GM10266 (cell line): ENCODE measurements around the gene SQOR.

ENCODE experiments used
- DNase-seq: peaks from one replicate; pipeline ENCODE4 v3.0.0; 2012; ENCODE audit errors: extremely low spot score
- TF ChIP-seq, protein P1 (sequence below): IDR thresholded peaks from 2 replicates; pipeline ENCODE4 v1.5.1; 2012; ENCODE audit warnings: mild to moderate bottlenecking, low read depth; ENCODE audit not compliant: control insufficient read depth, insufficient read depth; ENCODE audit errors: missing control alignments

The SQOR gene

DNA sequence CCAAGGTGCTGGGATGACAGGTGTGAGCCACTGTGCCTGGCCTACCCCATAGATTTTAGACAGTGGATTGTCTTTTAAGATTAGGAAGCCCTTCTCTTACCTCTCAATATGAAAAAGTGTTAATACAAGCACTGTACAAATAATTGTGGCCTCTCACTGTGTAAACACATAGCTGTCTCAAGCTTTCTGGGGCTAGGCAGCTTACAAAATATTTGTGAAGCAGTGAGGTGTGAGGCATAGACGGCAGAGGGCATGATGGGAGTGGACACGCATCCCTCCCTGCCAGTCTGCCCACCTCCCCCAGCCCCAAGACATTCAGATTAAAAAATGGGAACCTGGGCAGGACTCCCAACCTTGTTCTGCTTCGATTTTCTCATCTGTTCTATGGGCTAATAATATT is 34.6 kb downstream of the SQOR start:
- no peak for DNase-seq
- TF ChIP-seq, protein P1, sequence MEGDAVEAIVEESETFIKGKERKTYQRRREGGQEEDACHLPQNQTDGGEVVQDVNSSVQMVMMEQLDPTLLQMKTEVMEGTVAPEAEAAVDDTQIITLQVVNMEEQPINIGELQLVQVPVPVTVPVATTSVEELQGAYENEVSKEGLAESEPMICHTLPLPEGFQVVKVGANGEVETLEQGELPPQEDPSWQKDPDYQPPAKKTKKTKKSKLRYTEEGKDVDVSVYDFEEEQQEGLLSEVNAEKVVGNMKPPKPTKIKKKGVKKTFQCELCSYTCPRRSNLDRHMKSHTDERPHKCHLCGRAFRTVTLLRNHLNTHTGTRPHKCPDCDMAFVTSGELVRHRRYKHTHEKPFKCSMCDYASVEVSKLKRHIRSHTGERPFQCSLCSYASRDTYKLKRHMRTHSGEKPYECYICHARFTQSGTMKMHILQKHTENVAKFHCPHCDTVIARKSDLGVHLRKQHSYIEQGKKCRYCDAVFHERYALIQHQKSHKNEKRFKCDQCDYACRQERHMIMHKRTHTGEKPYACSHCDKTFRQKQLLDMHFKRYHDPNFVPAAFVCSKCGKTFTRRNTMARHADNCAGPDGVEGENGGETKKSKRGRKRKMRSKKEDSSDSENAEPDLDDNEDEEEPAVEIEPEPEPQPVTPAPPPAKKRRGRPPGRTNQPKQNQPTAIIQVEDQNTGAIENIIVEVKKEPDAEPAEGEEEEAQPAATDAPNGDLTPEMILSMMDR, result no peak

DNA sequence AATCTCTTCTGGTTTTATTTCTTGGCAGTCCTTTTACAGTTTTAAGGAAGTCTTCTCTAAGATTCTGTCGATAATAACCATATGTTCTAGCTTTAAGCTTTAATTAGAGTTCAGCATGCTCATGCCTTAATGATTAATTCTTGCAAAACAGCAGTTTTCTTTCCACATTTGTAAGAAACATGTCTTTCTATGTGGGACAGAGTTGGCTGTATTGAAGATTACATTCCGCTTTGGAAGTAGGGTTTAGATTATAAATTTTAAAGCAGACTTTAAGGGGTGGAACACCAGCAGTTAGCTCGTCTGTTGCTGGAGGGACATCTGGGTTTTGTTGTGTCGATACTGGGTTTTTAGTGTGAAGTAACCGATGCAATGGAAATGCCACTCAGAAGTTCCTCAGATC is 35.3 kb downstream of the SQOR start:
- TF ChIP-seq, protein P1, result no peak
- no peak for DNase-seq

DNA sequence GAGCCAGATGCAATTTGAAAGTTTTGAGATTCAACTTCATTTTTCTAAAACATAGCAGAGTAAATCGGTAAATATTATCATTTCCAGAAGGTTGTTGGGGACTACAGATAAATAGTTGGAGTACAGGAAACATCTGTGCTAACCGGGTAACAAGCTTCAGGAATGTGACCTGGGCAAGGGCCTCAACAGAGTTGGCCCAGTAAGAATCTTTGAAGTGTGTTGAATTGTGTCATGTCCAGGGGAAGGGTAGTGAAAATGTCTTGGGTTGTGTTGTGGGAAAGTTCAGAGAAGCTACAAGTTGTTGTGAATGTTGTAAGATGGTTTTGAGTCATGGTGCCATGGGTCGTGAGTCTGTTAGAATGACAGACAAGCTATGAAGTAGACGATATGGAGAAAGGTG is 35.7 kb downstream of the SQOR start:
- TF ChIP-seq, protein P1, result no peak
- DNase-seq, result no peak

DNA sequence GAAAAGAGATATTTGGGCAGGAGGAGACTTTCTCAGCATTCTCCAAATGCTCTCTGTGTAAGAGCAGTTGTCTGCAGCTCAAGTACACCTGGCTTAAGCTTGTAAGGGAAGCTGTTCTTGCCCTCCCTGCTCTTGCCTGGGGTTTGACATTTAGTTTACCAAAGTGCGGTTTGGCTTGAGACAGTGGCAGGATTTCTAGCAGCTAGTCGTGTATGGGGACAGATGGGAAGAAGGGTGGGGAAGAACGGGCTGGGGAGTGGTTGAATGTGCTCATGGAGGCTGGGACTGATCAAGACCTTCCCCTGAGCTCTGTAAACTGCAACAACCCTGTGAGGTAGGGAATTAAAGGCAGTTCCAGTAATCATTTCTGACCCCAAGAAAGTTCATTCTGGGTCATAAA is 39.8 kb downstream of the SQOR start:
- TF ChIP-seq, protein P1, result no peak
- no peak for DNase-seq

DNA sequence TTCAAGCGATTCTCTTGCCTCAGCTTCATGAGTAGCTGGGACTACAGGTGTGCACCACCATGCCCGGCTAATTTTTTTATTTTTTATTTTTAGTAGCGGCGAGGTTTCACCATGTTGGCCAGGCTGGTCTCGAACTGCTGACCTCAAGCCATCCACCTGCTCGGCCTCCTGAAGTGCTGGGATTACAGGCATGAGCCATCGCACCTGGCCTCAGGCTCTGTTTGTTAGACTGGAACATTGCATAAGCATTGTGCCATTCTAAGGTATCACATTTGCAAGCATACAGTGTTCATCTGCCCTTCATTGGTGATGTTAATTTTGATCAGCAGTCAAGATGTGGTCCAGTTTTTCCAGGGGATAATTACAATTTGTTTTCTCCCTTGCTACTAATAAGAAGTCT is 43.0 kb downstream of the SQOR start:
- DNase-seq, result no peak
- TF ChIP-seq, protein P1, result no peak

DNA sequence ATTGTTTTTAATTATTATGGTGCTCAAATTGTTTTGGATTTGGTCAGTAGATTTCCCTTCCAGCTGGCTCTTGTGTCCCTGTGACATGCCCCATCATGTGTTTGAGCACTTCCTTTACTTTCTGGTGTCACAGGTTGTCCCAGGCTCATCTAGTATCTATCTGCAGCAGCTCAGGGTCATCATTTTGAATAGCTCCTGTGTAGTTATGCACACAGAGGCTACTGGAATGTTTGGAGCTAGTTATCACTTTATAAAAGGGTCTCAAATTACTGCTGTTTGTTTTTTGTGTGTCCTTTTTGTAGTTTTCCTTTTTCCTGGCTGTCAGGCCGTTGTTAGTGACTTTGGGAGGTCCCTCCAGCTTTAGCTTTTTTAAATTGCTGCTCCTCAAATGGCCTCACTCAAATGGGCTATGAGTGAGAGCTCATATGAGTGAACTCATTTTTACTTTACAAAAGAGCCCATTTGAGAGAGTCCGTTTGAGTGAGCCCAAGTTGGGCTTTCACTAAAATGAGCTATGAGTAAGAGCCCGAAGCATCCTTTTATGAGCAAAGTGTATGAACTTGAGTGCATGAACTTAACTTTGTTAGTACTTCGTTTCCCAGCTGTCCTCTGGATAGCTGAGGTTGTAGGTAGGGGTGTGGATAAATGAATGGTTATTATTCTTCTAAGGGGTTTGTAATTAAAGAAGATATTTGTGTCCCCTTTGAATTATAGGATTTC is 43.8 kb downstream of the SQOR start:
- TF ChIP-seq, protein P1, result no peak
- DNase-seq, result no peak

DNA sequence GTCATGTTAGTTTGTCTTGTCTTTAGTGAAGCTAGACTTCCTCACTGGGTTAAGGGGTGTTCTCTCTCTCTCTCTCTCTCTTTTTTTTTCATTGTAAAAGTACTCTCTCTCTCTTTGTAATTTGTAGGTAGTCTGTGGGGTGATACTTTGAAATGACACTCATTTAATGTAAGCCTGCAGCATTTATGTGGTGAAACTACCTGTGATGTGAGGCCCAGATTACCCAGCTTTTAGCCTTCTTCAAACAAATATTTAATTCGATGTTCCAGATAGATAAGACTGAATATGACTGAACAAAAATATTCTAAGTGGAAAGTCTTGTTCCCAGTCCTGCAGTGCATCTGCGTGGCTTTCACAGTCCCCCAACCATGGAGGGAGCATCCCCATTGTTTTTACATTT is 49.7 kb downstream of the SQOR start:
- TF ChIP-seq, protein P1, result no peak
- no peak for DNase-seq
